HCT116 (cell line): ENCODE measurements around the gene PSME4. TPM values are rescaled to one million over a fixed set of nuclear protein-coding genes. Genes with fewer than 3 reads are reported as not detected.
"Not testable (repeated sequence)": the region's sequence is repeated elsewhere in the genome, so short reads cannot be mapped to it uniquely, and the experiment has no call there.

ENCODE experiments used
- ATAC-seq: fragments of 200-7000 bp; cut with Tn5 transposase; 2 replicates; pipeline ENCODE4 v1.9.1; 2020; ENCODE audit warnings: mild to moderate bottlenecking, moderate library complexity
- BruUV-seq: library from RNA; stranded (reverse); fragments of 400-500 nt; replicated peaks from 2 replicates; lab custom pipeline; 2021; lab: Mats Ljungman, UMichigan
- CTCF ChIA-PET: fragments of 300-600 bp; sonication (Branson Sonifier 250); formaldehyde crosslinking; loops from one replicate; lab custom pipeline; 2021; ENCODE audit warnings: antibody characterized with exemption; lab: Charles Lee
- POLR2A ChIA-PET: fragments of 300-600, 350-600 bp; sonication (Branson Sonifier 250); formaldehyde crosslinking; loops from one replicate; lab custom pipeline; 2021; ENCODE audit warnings: antibody characterized with exemption; lab: Charles Lee
- RAD21 ChIA-PET, 2 experiments: fragments of 300-600 bp; sonication (Branson Sonifier 250); formaldehyde crosslinking; loops; one replicate each; lab custom pipeline; 2023; ENCODE audit warnings: low total read pairs in 2 of 2; ENCODE audit not compliant: uncharacterized antibody in 2 of 2, unreplicated experiment in 2 of 2, low non-redundant PET in 1 of 2; lab: Charles Lee
- DNase-seq: peaks from one replicate; pipeline ENCODE4 v3.0.0-alpha.2; 2010; ENCODE audit warnings: low read depth, low spot score
- H2AFZ ChIP-seq: fragments of 200-600 bp; shearing (Covaris generic), sonication (generic); 2 replicates; pipeline ENCODE4 v1.6.1; 2017; ENCODE audit warnings: low read depth, mixed run types, mixed read lengths, antibody characterized with exemption, low read length; ENCODE audit not compliant: poor library complexity, severe bottlenecking
- H3K27ac ChIP-seq: 2 replicates; pipeline ENCODE4 v1.5.1; 2012; ENCODE audit warnings: low read depth, low read length
- H3K27me3 ChIP-seq: fragments of 200-600 bp; sonication (generic); 2 replicates; pipeline ENCODE4 v1.6.1; 2016; ENCODE audit warnings: mixed run types, low read length, mixed read lengths; ENCODE audit not compliant: insufficient read depth
- H3K36me3 ChIP-seq, 2 experiments: fragments of 200-500 bp in 1 of 2; fragments of 200-600 bp in 1 of 2; sonication (Bioruptor generic) in 1 of 2; sonication (generic) in 1 of 2; 2 replicates each; pipeline versions ENCODE4 v1.5.1 to v1.6.1; 2014 to 2016; ENCODE audit warnings: low read length in 2 of 2, inconsistent platforms in 1 of 2, mixed read lengths in 1 of 2, mixed run types in 1 of 2; ENCODE audit not compliant: insufficient read depth in 2 of 2, control insufficient read depth in 1 of 2
- H3K4me1 ChIP-seq, 2 experiments: fragments of 200-600 bp in 1 of 2; sonication (generic) in 1 of 2; 2 replicates each; pipeline versions ENCODE4 v1.5.1 to v1.6.1; 2012 to 2017; ENCODE audit warnings: low read length in 2 of 2, inconsistent platforms in 1 of 2, mild to moderate bottlenecking in 1 of 2, mixed read lengths in 1 of 2, mixed run types in 1 of 2, moderate library complexity in 1 of 2; ENCODE audit not compliant: insufficient read depth in 2 of 2, control insufficient read depth in 1 of 2
- H3K4me2 ChIP-seq: fragments of 200-600 bp; sonication (generic); 2 replicates; pipeline ENCODE4 v1.6.1; 2017; ENCODE audit warnings: mixed run types, low read length, mixed read lengths
- H3K4me3 ChIP-seq, 2 experiments: fragments of 200-600 bp in 1 of 2; sonication (generic) in 1 of 2; replicated peaks in 1 of 2; 2 replicates each; pipeline ENCODE4 v1.5.1; 2011 to 2016; ENCODE audit warnings: low read length in 2 of 2, control low read depth in 1 of 2, low read depth in 1 of 2, mild to moderate bottlenecking in 1 of 2, mixed read lengths in 1 of 2, mixed run types in 1 of 2
- H3K79me2 ChIP-seq: fragments of 200-600 bp; sonication (generic); 2 replicates; pipeline ENCODE4 v1.6.1; 2017; ENCODE audit warnings: mild to moderate bottlenecking, mixed run types, low read length, moderate library complexity, mixed read lengths; ENCODE audit not compliant: insufficient read depth
- H3K9ac ChIP-seq: fragments of 200-600 bp; sonication (generic); 2 replicates; pipeline ENCODE4 v1.6.1; 2016; ENCODE audit warnings: low read length, mixed read lengths
- H3K9me2 ChIP-seq: fragments of 200-600 bp; sonication (generic), shearing (Covaris generic); 2 replicates; pipeline ENCODE4 v1.6.1; 2017; ENCODE audit warnings: mixed run types, mild to moderate bottlenecking, moderate library complexity; ENCODE audit not compliant: insufficient read depth
- H3K9me3 ChIP-seq, 2 experiments: fragments of 200-500 bp in 1 of 2; fragments of 200-600 bp in 1 of 2; sonication (Bioruptor generic) in 1 of 2; sonication (generic) in 1 of 2; 2 replicates each; pipeline ENCODE4 v1.6.1; 2014 to 2017; ENCODE audit warnings: low read length in 2 of 2, mixed read lengths in 2 of 2, inconsistent platforms in 1 of 2, low read depth in 1 of 2, mild to moderate bottlenecking in 1 of 2, mixed run types in 1 of 2, moderate library complexity in 1 of 2; ENCODE audit not compliant: control insufficient read depth in 1 of 2, insufficient read depth in 1 of 2
- H4K20me1 ChIP-seq: fragments of 200-600 bp; sonication (generic), shearing (Covaris generic); 2 replicates; pipeline ENCODE4 v1.6.1; 2017; ENCODE audit warnings: mixed run types, mild to moderate bottlenecking, moderate library complexity; ENCODE audit not compliant: insufficient read depth
- CTCF ChIP-seq, 3 experiments: fragments of 200-600 bp in 1 of 3; sonication (generic) in 1 of 3; IDR thresholded peaks in 2 of 3; conservative IDR thresholded peaks in 1 of 3; 2 replicates each; pipeline ENCODE4 v1.5.1; 2012 to 2017; ENCODE audit warnings: low read depth in 2 of 3, low read length in 2 of 3, antibody characterized with exemption in 1 of 3, borderline replicate concordance in 1 of 3, control low read depth in 1 of 3, mild to moderate bottlenecking in 1 of 3, mixed read lengths in 1 of 3, mixed run types in 1 of 3, moderate library complexity in 1 of 3; ENCODE audit not compliant: insufficient read depth in 1 of 3
- MAX ChIP-seq: IDR thresholded peaks from 2 replicates; pipeline ENCODE4 v1.6.1; 2012
- RAD21 ChIP-seq: IDR thresholded peaks from 2 replicates; pipeline ENCODE4 v1.6.1; 2012; ENCODE audit warnings: low read depth, mild to moderate bottlenecking
- REST ChIP-seq: IDR thresholded peaks from 2 replicates; pipeline ENCODE4 v1.6.1; 2012; ENCODE audit warnings: low read depth
- intact Hi-C: fragments of 100-400 bp; cut with micrococcal nuclease; formaldehyde crosslinking; loops from 2 replicates; pipeline ENCODE4 v1.10.0; 2022
- total RNA-seq: library from RNA; stranded (reverse); gene quantifications from one replicate; pipeline ENCODE4 v1.2.1, GENCODE V29; 2021; ENCODE audit not compliant: unreplicated experiment

Gene PSME4
- total RNA-seq, 1 experiment from 2014 or later = 53.2 TPM

- BruUV-seq, H4K20me1 ChIP-seq, H3K27ac ChIP-seq, H3K9ac ChIP-seq, CTCF ChIA-PET, H3K4me1 ChIP-seq, intact Hi-C loops, H2AFZ ChIP-seq, H3K9me2 ChIP-seq, H3K9me3 ChIP-seq, H3K4me2 ChIP-seq, H3K79me2 ChIP-seq, RAD21 ChIA-PET, H3K4me3 ChIP-seq, H3K36me3 ChIP-seq, POLR2A ChIA-PET, H3K27me3 ChIP-seq: not testable (repeated sequence)
- peak; percentile 58 for TF ChIP-seq RAD21
- TF ChIP-seq CTCF (IDR thresholded peaks at IDR 0.05 in 2 of 3, conservative IDR thresholded peaks at IDR 0.05 in 1 of 3; ENCODE audit: borderline replicate concordance in 1 of 3, insufficient read depth in 1 of 3, low read depth in 2 of 3, low read length in 2 of 3) = peak; percentile 21 to 46 (median 45); a peak in 4 of 6 replicates
- ATAC-seq (peak; percentile 89), DNase-seq (peak; percentile 28)
These were observed 147.2 kb downstream of the PSME4 start for GRCh38 chr2:53823639-53824038.

- no peaks in the 10 kb centered on the region for H3K79me2 ChIP-seq
- CTCF ChIA-PET = no interaction called here
- ATAC-seq (no peak), DNase-seq (no peak)
- RAD21 ChIA-PET = no interaction called here
- H4K20me1 ChIP-seq = no peaks in the 10 kb centered on the region
- no peak overlapping the region for H3K4me3 ChIP-seq
- H3K9ac ChIP-seq = no peak overlapping the region
- H3K27ac ChIP-seq = no peak overlapping the region
- H2AFZ ChIP-seq = no peak overlapping the region
- intact Hi-C loops = no loop called here
- BruUV-seq = no TSS peak
- H3K9me2 ChIP-seq = no peaks in the 10 kb centered on the region
- H3K9me3 ChIP-seq = no peaks in the 10 kb centered on the region
- POLR2A ChIA-PET = no interaction called here
- no peaks in the 10 kb centered on the region for H3K4me1 ChIP-seq
- no peak overlapping the region for H3K4me2 ChIP-seq
- no peaks in the 10 kb centered on the region for H3K27me3 ChIP-seq
- TF ChIP-seq REST = no peak
- TF ChIP-seq MAX = no peak
- H3K36me3 ChIP-seq = no peaks in the 10 kb centered on the region; a peak in 1 of 4 replicates
These were observed 149.0 kb downstream of the PSME4 start for GRCh38 chr2:53821810-53822209.
